ENCODE measurements around the gene EIF1B. TPM values are rescaled to one million over a fixed set of nuclear protein-coding genes. Genes with fewer than 3 reads are reported as not detected.

The EIF1B gene
- total RNA-seq, 6 experiments from 2014 or later, result 32.0 to 41.6 (median 38.3) TPM

- no peaks in the 10 kb centered on the region for H3K4me1 Mint-ChIP-seq (ENCODE audit: low read depth)
Measured at GRCh38 chr3:40336511-40337135, 27.1 kb downstream of the EIF1B start.

DNA sequence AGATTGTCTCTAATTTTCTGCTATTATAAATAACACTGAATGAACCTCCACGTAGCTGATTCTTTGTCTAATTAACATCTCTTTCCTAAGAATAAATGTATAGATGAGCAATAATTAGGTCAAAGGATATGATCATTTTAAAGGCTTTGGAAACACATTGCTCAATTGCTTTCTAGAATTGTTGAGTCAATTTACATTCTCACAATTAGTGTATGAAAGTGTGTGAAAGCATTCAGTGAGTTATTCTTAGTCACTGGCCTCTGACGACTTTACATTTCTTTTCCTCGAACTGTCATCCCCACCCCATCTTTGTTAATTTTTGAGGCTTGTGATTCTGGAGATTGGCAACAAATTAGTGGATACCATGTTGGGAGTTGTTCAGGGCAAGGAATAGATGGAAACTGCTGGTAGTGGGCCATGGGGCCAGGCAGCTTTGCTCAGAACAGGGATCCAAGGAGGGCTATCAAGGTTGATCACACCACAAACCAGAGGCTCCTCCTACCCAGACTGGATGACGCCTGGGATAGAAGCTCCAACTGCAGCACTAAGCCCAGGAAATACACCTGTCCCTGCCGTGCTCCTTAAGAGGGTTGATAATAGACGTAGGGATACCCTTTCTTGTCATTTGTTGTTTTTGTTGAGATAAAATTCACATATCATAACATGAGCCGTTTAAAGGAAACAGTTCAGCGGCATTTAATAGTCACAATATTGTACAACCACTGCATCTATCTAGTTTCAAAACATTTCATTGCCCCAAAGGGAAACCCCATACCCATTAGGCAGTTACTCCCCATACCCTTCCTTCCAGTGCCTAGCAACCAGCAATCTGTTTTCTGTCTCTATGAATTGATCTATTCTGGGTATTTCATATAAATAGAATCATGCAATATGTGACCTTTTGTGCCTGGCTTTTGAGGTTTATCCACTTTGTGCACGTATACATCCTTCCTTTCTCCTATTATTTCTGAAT lies 27.9 kb downstream of the EIF1B start:
- Mint-ChIP-seq H3K27me3 (ENCODE audit: insufficient read depth) (peaks cover 2% of the 10 kb centered on the region), H3K9me3 (no peaks in the 10 kb centered on the region), H3K4me1 (ENCODE audit: low read depth) (no peaks in the 10 kb centered on the region), H3K27ac (no peak overlapping the region), H3K4me3 (no peak overlapping the region), H3K36me3 (ENCODE audit: low read depth) (no peaks in the 10 kb centered on the region)
- no peak for TF ChIP-seq CTCF (IDR thresholded peaks at IDR 0.05)
- DNase-seq, result no peak

More at GRCh38 chr3:40336511-40337135, 27.1 kb downstream of the EIF1B start:
- Mint-ChIP-seq H3K9me3 (no peaks in the 10 kb centered on the region), H3K27ac (no peak overlapping the region), H3K27me3 (ENCODE audit: insufficient read depth) (no peaks in the 10 kb centered on the region; the same call in 1 of the 2 replicates), H3K4me3 (no peak overlapping the region), H3K36me3 (ENCODE audit: low read depth) (no peaks in the 10 kb centered on the region)
- TF ChIP-seq CTCF (IDR thresholded peaks at IDR 0.05), result no peak
- DNase-seq, result no peak

DNA sequence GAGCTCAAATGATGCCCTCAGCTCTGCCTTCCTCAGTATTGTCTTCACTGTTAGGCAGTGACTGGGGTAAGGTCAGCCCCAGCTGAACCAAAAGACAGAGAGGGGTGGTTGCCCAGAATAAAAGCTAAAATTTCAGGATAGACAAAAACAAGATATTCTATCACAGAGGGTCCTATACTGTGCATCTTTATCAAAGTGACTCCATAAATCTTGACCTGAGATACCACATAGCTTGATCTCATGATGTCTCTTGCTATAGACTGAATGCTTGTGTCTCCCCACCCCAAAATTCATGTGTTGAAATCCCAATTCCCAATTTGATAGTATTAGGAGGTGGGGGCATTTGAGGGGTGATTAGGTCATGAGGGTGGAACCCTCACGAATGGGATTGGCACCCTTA lies 30.4 kb downstream of the EIF1B start:
- Mint-ChIP-seq H3K27ac (no peak overlapping the region), H3K27me3 (ENCODE audit: insufficient read depth) (peaks cover 2% of the 10 kb centered on the region; the same call in 1 of the 2 replicates), H3K4me1 (ENCODE audit: low read depth) (no peaks in the 10 kb centered on the region), H3K36me3 (ENCODE audit: low read depth) (no peaks in the 10 kb centered on the region), H3K9me3 (no peaks in the 10 kb centered on the region), H3K4me3 (no peak overlapping the region)
- DNase-seq, result no peak
- TF ChIP-seq CTCF (IDR thresholded peaks at IDR 0.05), result no peak

DNA sequence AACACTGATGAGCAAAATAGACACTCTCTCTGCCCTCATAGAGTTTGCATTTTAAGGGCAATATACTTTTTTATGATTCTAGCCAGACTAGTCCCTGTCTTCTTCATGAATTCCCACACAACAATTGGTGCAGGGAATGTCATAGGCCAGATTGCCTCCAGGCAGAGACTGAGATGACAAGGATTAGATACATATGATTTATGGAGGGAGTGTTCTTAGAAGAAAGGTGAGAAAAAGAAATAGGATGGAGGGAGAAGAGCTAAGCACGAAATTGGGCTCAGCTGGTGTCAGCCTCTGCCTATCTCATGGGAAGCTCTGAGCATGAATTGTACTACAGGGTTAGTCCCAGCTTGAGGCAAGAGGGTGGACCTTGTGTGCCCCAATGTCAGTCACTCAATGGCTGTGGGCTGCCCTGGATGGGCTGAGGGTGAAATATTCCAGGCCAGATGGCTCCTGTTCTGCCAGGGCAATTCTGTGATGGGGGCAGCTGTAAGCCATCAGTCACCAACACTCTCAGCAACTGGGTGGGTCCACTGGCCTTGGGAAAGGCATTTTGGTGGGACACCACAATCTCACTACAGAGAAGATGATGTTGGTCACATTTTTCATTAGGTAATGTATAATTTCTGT lies 31.1 kb downstream of the EIF1B start:
- Mint-ChIP-seq H3K27ac (no peak overlapping the region; the same call in 1 of the 2 replicates), H3K9me3 (no peaks in the 10 kb centered on the region), H3K36me3 (ENCODE audit: low read depth) (no peaks in the 10 kb centered on the region), H3K27me3 (ENCODE audit: insufficient read depth) (peaks cover 2% of the 10 kb centered on the region; the same call in 1 of the 2 replicates), H3K4me3 (no peak overlapping the region), H3K4me1 (ENCODE audit: low read depth) (no peaks in the 10 kb centered on the region)
- no peak for DNase-seq
- no peak for TF ChIP-seq CTCF (IDR thresholded peaks at IDR 0.05)

- H3K36me3 Mint-ChIP-seq (ENCODE audit: low read depth), result no peaks in the 10 kb centered on the region
- no peak for TF ChIP-seq CTCF (IDR thresholded peaks at IDR 0.05)
- no peaks in the 10 kb centered on the region for H3K4me1 Mint-ChIP-seq (ENCODE audit: low read depth)
- no peak for DNase-seq
- peaks cover 2% of the 10 kb centered on the region; the same call in 1 of the 2 replicates for H3K27me3 Mint-ChIP-seq (ENCODE audit: insufficient read depth)
- no peak overlapping the region for H3K4me3 Mint-ChIP-seq
- H3K27ac Mint-ChIP-seq, result no peak overlapping the region
- no peaks in the 10 kb centered on the region for H3K9me3 Mint-ChIP-seq
Measured at GRCh38 chr3:40341671-40342070, 32.2 kb downstream of the EIF1B start.

Data from HFFc6 (cell line).